Measurements from ENCODE around the gene ATP1A4. TPM values are rescaled to one million over a fixed set of nuclear protein-coding genes. Genes with fewer than 3 reads are reported as not detected.

The ATP1A4 gene
- total RNA-seq, 1 donor from 2014 or later: not detected

DNA sequence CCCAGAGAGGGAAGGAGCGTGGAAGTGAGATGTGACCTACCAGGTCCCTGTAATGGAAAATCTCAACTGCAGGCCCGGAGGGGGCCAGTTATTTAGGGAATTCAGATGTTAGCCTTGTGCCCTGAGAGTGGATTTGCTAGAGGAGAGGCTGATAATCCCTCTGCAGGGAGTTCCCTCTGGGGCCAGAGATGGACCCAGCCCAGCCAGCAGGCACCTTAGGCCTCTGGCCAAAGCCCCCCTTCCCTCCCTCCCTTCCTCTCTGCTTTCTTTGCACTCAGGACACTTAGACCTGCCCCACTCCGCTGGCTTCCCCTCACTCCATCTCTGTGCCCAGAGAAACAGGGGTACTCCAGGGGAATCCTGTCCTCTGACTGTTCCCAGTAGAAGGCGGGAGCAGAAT is 37.3 kb upstream of the ATP1A4 start:
- Mint-ChIP-seq H3K9me3 (ENCODE audit: low read depth) (no peaks in the 10 kb centered on the region), H3K27ac (ENCODE audit: unreplicated experiment) (no peak overlapping the region), H3K4me3 (ENCODE audit: unreplicated experiment) (no peak overlapping the region), H3K27me3 (ENCODE audit: low read depth) (peaks cover 23% of the 10 kb centered on the region), H3K4me1 (ENCODE audit: low read depth) (peaks cover 48% of the 10 kb centered on the region), H3K36me3 (ENCODE audit: low read depth) (no peaks in the 10 kb centered on the region)
- TF ChIP-seq, protein P1, sequence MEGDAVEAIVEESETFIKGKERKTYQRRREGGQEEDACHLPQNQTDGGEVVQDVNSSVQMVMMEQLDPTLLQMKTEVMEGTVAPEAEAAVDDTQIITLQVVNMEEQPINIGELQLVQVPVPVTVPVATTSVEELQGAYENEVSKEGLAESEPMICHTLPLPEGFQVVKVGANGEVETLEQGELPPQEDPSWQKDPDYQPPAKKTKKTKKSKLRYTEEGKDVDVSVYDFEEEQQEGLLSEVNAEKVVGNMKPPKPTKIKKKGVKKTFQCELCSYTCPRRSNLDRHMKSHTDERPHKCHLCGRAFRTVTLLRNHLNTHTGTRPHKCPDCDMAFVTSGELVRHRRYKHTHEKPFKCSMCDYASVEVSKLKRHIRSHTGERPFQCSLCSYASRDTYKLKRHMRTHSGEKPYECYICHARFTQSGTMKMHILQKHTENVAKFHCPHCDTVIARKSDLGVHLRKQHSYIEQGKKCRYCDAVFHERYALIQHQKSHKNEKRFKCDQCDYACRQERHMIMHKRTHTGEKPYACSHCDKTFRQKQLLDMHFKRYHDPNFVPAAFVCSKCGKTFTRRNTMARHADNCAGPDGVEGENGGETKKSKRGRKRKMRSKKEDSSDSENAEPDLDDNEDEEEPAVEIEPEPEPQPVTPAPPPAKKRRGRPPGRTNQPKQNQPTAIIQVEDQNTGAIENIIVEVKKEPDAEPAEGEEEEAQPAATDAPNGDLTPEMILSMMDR (IDR thresholded peaks at IDR 0.05): no peak
- no peak for DNase-seq (ENCODE audit: low spot score)

DNA sequence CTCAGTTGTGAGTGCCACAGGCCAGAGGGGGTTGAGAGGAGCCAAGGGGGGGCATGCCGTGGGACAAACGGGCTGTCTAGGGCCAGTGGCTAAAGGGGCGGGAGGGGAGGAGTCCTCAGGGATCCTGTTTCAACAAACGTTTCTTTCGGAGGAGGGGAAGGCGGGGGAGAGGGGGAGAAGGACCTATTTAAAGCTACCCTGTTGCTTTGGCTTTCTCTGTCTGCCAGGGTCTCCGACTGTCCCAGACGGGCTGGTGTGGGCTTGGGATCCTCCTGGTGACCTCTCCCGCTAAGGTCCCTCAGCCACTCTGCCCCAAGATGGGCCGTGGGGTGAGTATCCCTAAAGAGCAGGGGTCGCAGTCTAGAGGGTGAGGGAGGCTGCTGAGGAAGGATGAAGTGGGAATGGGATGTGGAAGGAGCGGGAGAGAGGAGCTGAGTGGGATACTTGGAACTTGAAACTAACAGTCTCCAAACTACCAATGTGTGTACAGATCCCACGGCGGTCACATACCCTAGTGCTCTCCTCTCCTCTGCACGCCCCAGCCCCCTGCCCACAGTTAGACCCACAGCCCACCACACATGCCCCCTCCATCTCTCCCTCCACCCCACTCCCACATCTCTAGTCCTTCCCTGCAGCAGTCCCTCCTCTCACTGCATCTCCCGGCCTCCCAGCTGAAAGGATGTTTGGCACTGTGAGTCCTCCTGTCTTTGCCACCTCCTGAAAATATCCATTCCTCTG is 35.7 kb upstream of the ATP1A4 start, which contains the start of gene ATP1A2:
TSS of gene ATP1A2 (plus strand) at position 215 of the 738 bp plus-strand sequence. CDS start at position 318, 103 bp downstream.
- Mint-ChIP-seq H3K4me1 (ENCODE audit: low read depth) (peaks cover 44% of the 10 kb centered on the region), H3K36me3 (ENCODE audit: low read depth) (no peaks in the 10 kb centered on the region), H3K27me3 (ENCODE audit: low read depth) (peaks cover 20% of the 10 kb centered on the region), H3K27ac (ENCODE audit: unreplicated experiment) (peak within 1 kb of the TSS; percentile 42), H3K9me3 (ENCODE audit: low read depth) (no peaks in the 10 kb centered on the region), H3K4me3 (ENCODE audit: unreplicated experiment) (peak within 1 kb of the TSS; percentile 48)
- no peak for DNase-seq (ENCODE audit: low spot score)
- TF ChIP-seq, protein P1 (IDR thresholded peaks at IDR 0.05): no peak

DNA sequence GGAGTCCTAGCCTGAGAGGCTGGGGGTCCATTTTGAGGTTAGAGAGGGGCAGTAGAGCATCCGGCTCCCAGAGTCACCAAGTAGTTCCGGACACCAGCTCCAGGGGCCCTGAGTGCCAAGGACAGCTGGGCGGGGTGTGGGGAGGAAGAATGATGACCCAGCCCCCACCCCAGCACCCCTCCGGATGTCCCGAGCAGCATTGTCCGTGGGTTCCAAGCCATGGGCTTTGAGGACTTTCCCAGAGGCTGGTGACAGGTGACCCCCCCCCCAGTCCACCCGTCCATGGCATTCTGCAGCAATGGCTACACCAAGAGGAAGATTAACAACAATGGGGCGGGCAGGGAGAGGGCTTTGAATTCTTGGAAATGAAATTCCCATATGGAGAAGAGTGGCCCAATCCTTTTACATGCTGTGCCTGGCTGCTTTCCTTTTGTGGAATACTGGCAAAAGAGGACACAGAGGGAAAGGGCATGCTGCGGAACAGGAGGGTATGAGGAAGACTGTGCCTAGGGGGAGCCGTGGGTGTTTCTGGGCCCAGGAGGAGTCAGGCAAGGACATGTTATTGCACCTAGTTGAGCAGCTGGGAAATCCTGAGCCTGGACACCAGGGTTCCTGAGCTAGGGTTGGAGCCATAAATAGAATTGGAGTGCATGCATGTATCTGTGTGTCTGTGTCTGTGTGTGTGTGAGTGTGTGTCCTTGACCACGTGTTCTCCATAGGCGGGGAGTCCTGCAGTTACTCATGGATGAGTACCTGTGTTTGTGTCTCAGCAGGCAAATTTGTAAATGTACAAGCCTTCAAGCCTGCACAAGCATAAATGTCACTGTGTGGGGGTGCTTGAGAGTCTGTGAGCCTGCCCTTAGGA is 34.9 kb upstream of the ATP1A4 start:
- Mint-ChIP-seq H3K4me1 (ENCODE audit: low read depth) (peaks cover 44% of the 10 kb centered on the region), H3K27me3 (ENCODE audit: low read depth) (peaks cover 20% of the 10 kb centered on the region), H3K9me3 (ENCODE audit: low read depth) (no peaks in the 10 kb centered on the region), H3K4me3 (ENCODE audit: unreplicated experiment) (peak overlapping the region; percentile 48), H3K36me3 (ENCODE audit: low read depth) (no peaks in the 10 kb centered on the region), H3K27ac (ENCODE audit: unreplicated experiment) (no peak overlapping the region)
- DNase-seq (ENCODE audit: low spot score): no peak
- TF ChIP-seq, protein P1 (IDR thresholded peaks at IDR 0.05): no peak

DNA sequence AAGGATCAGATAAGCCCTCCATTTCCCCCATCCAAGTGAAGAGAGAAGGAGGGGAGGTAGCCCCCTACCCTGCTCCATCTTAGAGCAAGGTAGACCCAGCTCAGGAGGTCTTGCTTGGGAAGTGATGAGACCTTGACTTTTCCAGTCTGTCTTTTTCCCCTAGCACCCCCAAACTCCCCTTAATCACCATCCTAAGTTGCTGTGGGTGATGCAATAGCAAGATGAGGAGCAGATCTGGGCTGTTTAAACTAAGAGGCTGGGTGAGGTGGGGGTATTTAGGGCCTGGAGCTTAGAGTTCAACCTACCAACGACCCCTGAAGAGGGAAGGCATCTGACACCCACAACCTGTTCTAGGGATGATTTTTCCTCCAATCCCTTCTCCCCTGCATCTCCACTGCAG is 34.1 kb upstream of the ATP1A4 start:
- Mint-ChIP-seq H3K4me3 (ENCODE audit: unreplicated experiment) (no peak overlapping the region), H3K4me1 (ENCODE audit: low read depth) (peaks cover 42% of the 10 kb centered on the region), H3K9me3 (ENCODE audit: low read depth) (no peaks in the 10 kb centered on the region), H3K27ac (ENCODE audit: unreplicated experiment) (no peak overlapping the region), H3K27me3 (ENCODE audit: low read depth) (peaks cover 20% of the 10 kb centered on the region), H3K36me3 (ENCODE audit: low read depth) (no peaks in the 10 kb centered on the region)
- TF ChIP-seq, protein P1 (IDR thresholded peaks at IDR 0.05): no peak
- DNase-seq (ENCODE audit: low spot score): no peak

DNA sequence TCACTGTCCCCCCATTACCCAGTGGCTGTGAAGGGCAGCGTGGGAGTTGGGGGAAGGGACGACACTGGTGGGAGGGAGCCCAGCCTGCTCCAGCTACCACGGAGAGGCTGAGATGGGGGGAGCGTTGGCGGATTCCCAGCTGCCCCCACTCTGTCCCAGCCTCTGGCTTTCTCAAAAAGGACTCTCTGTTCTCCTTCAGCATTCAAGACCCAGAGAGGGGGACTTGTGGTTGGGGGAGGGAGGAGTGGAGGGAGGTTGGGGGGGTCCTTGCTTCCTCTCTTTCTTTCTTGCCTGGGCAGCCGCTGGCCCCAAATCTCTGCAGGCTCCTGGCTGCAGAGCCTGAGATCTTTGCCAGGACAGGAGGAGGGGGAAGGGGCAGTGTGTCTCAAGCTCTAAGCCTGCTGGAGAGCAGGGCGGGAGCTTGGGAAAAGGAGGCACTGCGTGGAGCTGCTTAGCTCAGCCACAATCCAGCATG is 33.7 kb upstream of the ATP1A4 start:
- peak overlapping the region; percentile 2 for H3K4me3 Mint-ChIP-seq (ENCODE audit: unreplicated experiment)
- TF ChIP-seq, protein P1 (IDR thresholded peaks at IDR 0.05): no peak
- H3K27ac Mint-ChIP-seq (ENCODE audit: unreplicated experiment): no peak overlapping the region
- H3K27me3 Mint-ChIP-seq (ENCODE audit: low read depth): peaks cover 16% of the 10 kb centered on the region
- H3K4me1 Mint-ChIP-seq (ENCODE audit: low read depth): peaks cover 38% of the 10 kb centered on the region
- peak; percentile 48 for DNase-seq (ENCODE audit: low spot score)
- no peaks in the 10 kb centered on the region for H3K36me3 Mint-ChIP-seq (ENCODE audit: low read depth)
- no peaks in the 10 kb centered on the region for H3K9me3 Mint-ChIP-seq (ENCODE audit: low read depth)
